Renal cortical epithelial cell (primary cell): Measurements from ENCODE around the gene SPATA20. TPM values are rescaled to one million over a fixed set of nuclear protein-coding genes. Genes with fewer than 3 reads are reported as not detected.

Source experiments
- DNase-seq: peaks from one replicate; pipeline ENCODE4 v3.0.0-alpha.2; 2011; ENCODE audit warnings: low read depth
- total RNA-seq: library from RNA; depleted of rRNA; stranded (reverse); fragments of >200 nt; gene quantifications from 2 replicates; pipeline ENCODE4 v1.2.3, GENCODE V29; 2014

The SPATA20 gene
- total RNA-seq, 1 donor from 2014 or later, result 59.3 TPM

GRCh38 chr17:50599606-50600005, 52.6 kb downstream of the SPATA20 start:
- no peak for DNase-seq

DNA sequence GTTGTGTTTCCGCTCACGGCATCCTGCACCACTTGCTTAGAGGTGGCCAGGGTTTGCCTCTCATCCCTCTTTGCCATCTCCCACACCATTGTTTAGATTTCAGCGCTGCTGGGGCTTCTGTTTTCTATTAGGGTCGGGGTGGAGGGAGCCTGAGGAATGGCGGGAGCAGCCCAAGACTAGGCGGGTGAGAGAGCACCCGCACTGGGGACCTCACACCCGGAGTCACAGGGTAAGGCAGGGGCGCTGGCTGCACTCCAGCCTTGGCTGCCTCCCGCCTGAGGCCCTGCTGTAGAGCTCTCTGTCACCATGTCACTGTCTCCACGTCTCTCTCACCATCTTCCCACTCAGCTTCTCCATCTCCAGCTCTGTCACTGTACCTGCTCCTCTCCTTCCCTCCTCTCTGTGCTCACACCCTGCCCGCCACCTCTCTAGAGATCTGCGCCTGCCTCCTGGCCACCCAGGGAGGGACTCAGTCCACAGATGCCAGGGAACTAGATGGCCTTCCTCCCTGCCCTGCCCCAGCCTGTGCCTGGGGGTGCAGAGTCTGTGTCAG, 54.9 kb downstream of the SPATA20 start:
- no peak for DNase-seq

GRCh38 chr17:50602836-50603235, 55.9 kb downstream of the SPATA20 start:
- no peak for DNase-seq

DNA sequence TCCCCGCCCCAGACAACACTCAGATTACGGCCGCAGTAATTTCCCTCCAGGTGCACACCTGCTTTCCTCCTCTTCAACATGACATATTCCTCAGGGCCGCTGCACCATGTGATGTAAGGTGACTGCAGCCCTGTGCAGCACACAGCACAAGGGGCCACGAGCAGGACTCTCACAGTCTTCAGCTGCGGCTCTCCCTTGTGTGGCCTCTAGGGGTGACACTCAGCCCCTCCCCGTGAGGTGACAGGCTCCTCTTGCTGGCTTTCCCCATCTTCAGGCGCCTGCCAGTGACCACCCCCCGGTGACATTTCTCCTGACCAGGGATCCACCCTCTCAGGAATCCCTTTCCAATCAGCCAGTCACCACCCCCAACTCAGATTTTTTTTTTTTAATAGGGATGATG, 56.4 kb downstream of the SPATA20 start:
- no peak for DNase-seq

DNA sequence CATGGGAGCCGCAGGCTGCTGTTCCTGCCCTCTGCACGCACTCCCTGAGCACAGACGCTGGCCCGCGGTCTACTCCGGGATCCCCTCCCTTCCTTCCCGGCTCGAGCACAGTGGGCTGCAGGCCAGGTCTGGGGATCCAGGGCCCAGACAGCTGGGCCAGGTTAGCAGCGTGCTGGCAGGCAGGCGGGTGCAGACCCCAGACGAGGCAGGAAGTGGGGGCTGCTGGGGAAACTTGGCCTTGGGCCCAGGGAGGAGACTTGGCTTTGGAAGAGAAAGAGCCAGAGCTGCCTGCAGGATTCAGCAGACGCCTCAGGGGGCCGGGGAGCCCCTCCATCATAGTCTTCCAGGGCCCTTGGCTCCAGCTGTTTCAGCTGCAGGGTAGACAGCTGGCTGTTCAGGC, 57.5 kb downstream of the SPATA20 start:
- no peak for DNase-seq

DNA sequence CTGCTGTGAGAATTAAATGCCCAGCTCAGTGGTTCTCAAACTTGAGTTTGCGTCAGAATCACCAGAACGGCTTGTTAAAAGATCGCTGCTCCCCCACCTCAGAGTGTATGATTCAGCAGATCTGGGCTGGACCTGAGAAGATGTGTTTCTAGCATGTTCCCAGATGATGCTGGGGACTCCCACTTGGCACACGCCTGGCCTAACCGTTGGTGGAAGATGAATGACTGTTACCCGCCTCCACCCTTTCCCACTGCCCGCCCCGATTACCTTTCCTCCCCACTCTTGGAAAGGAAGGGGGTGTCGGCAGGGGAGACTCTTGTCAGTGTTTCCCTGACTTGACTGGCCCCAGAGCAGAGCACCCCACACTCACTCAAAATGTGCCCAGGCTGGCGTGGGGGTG, 58.5 kb downstream of the SPATA20 start:
- DNase-seq, result no peak

Other genes with a start within 250 kb of the SPATA20 start
- 42.3 and 61.5 TPM in 2 replicates for gene XYLT2, start 201.0 kb upstream of the SPATA20 start, total RNA-seq
- 41.8 and 69.3 TPM in 2 replicates for gene MRPL27, start 174.0 kb upstream of the SPATA20 start, total RNA-seq
- gene EME1, start 173.9 kb upstream of the SPATA20 start, total RNA-seq, result 0.55 and 5.9 TPM in 2 replicates
- gene LRRC59, start 149.7 kb upstream of the SPATA20 start, total RNA-seq, result 141 and 219 TPM in 2 replicates
- 32.5 and 44.5 TPM in 2 replicates for gene ACSF2, start 121.0 kb upstream of the SPATA20 start, total RNA-seq
- gene CHAD, start 78.3 kb upstream of the SPATA20 start, total RNA-seq, result not detected in 2 replicates
- gene RSAD1, start 68.3 kb upstream of the SPATA20 start, total RNA-seq, result 9.2 and 14.6 TPM in 2 replicates
- gene MYCBPAP, start 38.7 kb upstream of the SPATA20 start, total RNA-seq, result 0.30 TPM in 1 of 2 replicates, not detected in the other
- gene EPN3, start 14.4 kb upstream of the SPATA20 start, total RNA-seq, result 0.17 and 0.99 TPM in 2 replicates
- gene CACNA1G, start 13.5 kb downstream of the SPATA20 start, total RNA-seq, result 0.10 TPM in 1 of 2 replicates, not detected in the other
- gene ABCC3, start 87.7 kb downstream of the SPATA20 start, total RNA-seq, result 28.3 and 250 TPM in 2 replicates
- 25.1 and 36.3 TPM in 2 replicates for gene ANKRD40, start 160.7 kb downstream of the SPATA20 start, total RNA-seq
- gene LUC7L3, start 172.4 kb downstream of the SPATA20 start, total RNA-seq, result 11.5 and 41.9 TPM in 2 replicates
- gene ANKRD40CL, start 220.3 kb downstream of the SPATA20 start, total RNA-seq, result not detected in 2 replicates